Stimulated activated CD4-positive, alpha-beta T cell treated with anti-CD3 and anti-CD28 coated beads, Interleukin-15, amount 100 ng/mL, for 1 hour (primary cell): ENCODE measurements around the gene ZNF711.
"Not testable (repeated sequence)": the region's sequence is repeated elsewhere in the genome, so short reads cannot be mapped to it uniquely, and the experiment has no call there.

ENCODE experiments used
- DNase-seq, 2 donors: peaks; one replicate each; pipeline ENCODE4 v3.0.0-alpha.2; 2020; ENCODE audit warnings: low read depth in 1 of 2, low spot score in 1 of 2

Gene ZNF711

DNA sequence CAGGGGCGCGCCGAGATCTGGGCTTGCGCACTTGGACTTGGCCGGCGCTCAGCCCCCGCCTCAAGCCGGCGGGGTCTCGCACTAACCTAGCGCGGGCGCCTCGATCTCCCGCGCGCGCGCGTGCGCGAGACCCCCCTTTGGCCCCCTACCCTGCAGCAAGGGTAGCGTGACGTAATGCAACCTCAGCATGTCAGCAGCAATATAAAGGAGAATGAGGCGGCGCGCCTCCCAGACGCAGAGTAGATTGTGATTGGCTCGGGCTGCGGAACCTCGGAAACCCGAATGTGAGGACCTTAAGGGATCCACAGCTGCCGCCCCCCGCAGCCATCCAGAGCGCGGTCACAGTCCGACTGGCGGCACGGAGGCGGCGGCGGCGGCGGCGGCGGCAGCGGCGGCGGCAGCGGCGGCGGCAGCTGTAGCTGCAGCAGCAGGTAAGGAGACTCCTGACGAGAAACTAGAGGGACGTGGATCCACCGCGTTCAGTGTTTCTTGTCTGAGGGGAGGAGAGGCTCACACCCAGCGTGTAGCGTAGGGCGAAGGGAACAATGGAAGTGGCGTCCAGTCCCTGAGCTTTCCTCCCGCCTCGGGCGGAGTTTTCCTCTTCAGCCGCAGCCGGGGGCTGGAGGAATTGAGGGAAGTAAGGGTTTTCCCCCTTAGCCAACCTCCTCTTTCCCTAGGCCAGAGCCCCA, at the start of gene ZNF711, which contains the start of gene SATL1:
TSS of gene ZNF711 (plus strand) at position 231 of the 689 bp plus-strand sequence. CDS start 3,582 bp downstream, outside the sequence.
TSS of gene SATL1 (minus strand) at position 19 of the 689 bp plus-strand sequence. CDS start 134,811 bp downstream, outside the sequence.
- no peak for DNase-seq

DNA sequence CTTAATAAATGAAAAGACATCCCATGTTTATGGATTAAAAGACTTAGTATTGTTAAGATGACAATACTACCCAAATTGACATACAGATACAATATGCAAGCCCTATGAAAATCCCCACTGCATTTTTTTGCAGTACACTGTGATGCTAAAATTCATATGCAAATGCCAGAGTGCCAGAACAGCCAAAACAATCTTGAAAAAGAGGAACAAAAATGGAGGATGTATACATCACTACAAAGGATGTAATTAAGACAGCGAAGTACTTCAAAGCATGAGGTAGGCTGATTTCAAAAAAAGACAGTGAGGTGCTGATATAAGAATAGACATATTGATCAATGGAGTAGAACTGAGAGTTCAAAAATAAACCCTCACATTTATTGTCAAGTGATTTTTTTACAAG, 47.5 kb upstream of the ZNF711 start:
- DNase-seq, result no peak

DNA sequence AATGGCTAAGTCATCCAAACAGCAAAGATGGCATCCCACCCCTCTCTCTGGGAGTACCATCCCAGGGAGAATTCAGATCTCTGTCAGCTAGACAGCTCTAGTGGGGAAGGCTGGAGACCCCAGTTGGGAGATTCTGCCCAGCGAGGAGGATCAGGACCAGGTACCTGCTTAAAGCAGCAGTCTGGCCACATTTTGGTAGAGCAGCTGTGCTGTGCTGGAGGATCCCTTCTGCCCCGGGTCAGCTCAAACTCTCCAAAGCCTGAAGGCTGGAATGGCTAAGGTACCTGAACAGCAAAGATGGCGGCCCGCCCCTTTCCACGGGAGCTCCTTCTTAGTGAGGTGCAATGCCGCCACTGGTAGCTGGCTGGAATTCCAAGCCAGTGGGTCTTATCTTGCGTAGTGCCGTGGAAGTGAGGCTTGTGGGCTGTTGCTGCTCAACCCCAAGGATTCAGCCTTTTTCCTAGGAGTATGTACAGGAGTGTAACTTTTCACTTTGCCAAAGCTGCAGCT, 40.3 kb upstream of the ZNF711 start:
- no peak for DNase-seq

DNA sequence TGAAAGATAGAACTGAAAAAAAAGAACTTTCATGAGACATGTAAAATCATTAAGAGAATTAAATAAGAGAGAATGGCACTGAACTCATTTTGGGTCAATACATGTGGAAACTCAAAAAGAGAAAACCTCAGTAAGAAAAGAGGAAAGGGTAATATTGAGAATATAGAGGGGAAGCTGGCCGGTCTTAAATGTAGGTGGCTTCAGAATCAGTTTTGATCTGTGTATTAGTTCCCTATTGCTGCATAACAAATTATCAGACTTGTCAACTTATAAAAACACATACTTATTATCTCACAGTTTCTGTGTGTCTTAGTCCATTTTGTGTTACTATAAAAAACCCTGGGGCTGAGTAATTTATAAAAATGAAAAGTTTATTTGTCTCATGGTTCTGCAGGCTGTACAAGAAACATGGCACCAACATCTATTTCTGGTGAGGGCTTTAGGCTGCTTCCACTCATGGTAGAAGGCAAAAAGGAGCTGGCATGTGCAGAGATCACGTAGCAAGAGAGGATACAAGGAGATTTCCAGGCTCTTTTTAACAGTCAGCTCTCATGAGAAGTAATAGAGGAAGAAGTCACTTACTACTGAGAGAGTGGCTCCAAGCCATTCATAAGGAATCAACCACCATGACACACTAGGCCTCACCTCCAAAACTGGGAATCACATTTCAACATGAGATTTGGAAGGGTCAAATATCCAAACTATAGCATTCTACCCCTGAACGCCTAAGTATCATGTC, 29.8 kb upstream of the ZNF711 start:
- DNase-seq, result no peak

DNA sequence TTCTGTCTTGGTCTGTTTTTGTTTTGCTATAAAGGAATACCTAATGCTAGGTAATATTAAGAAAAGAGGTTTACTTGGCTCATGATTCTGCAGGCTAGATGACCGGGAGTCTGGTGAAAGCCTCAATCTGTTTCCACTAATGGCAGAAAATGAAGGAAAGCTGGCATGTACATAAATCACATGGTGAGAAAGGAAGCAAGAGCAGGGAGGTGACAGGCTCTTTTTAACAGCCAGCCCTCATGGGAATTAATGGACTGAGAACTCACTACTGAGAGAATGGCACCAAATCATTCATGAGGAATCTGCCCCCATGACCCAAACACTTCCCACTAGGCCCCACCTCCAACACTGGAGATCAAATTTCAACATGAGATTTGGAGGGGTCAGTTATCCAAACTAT, 27.8 kb upstream of the ZNF711 start:
- DNase-seq, result no peak

DNA sequence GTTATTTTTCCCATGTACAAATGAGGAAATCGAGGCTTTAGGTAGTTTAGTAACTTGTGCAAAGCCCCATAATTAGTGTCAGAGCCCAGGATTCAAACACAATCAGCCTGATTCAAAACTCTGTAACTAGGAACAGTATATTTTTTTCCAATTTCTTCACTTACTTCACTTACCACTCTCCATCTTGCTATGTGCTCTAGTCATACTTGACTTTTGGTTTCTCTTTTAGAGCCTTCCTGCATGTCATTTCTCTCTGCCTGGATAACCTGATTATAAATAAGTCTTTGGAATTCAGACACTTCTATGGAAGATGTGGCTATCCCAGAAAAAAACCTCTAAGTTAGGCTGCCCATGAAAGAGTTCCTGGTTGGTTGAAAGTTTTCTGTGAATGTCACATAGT, 22.4 kb upstream of the ZNF711 start:
- no peak for DNase-seq

DNA sequence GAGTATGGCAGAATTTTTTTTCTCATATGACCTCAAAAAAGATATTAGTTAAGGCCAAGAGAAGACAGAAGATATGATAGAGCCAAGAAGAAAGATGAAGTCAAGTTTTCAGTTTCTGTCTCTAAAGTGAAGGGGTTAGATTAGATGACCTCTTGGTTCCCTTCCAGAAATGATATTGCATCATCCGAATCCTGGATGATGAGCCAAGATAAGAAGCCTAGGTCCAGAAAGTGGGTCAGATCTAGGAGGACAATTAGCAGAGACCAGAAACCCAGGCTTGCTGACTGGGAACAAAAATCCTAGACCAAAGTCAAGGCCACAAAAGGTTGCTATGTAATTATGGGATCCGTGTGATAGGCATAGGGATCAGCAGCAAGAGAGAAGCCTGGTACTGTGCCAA, 20.4 kb upstream of the ZNF711 start:
- no peak for DNase-seq

DNA sequence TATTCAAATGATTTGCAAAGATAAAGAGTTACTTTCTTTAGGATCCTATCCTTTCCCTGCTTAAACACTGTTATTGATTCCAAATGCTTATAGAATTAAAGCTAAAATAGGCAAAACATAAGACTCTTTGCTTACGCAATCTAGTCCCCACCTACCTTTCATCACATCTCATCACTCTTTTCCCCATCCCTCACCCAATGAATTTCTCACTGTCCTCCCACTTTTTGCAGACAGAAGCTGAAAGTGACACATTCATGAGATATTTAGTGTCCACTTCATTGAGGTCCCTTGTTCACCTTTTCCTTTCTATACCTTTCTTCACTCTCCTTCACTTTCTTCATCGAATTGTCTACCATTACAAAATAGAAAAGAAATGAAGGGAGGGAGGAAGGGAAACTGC, 636 bp upstream of the ZNF711 start:
- no peak for DNase-seq

DNA sequence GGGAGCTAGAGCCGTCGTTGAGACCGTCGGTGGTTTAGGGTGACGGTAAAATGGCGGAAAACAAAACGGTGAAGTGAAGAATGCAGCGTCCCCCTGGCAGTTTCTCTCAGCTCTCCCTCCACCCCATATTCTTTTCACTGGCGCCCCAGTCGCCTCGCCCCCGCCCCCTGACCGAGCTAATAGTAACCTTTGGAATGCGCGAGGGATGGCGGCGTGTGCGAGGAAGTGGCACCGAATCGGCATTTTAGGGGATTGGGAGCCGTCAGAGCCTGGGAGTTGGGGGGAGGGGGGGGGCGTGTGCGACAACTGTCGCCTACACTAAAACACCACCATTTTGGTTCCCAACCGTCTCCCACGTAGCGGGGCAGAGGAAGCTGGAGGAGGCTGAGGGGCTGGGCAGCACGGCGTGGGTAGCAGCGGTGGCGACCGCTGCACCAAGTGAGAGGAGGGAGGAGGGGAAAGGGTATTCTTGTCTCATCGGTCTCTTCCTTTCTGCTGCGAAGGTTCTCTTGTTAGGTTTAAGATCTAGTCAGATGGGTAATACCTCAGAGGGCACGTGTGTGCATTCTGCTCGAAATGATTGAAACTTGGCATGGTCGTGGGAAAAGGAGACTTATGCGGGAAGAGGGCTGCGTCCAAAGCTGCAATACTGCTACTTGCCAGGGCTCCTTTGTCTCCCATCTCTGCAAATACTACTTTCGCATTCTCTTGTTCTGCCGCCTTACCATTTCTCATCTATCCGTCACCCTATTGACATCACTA, 840 bp downstream of the ZNF711 start:
- DNase-seq, result no peak

DNA sequence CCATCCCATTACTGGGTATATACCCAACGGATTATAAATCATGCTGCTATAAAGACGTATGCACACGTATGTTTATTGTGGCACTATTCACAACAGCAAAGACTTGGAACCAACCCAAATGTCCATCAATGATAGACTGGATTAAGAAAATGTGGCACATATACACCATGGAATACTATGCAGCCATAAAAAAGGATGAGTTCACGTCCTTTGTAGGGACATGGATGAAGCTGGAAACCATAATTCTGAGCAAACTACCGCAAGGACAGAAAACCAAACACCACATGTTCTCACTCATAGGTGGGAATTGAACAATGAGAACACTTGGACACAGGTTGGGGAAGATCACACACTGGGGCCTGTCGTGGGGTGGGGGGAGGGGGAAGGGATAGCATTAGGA, 41.5 kb downstream of the ZNF711 start:
- not testable (repeated sequence) for DNase-seq

DNA sequence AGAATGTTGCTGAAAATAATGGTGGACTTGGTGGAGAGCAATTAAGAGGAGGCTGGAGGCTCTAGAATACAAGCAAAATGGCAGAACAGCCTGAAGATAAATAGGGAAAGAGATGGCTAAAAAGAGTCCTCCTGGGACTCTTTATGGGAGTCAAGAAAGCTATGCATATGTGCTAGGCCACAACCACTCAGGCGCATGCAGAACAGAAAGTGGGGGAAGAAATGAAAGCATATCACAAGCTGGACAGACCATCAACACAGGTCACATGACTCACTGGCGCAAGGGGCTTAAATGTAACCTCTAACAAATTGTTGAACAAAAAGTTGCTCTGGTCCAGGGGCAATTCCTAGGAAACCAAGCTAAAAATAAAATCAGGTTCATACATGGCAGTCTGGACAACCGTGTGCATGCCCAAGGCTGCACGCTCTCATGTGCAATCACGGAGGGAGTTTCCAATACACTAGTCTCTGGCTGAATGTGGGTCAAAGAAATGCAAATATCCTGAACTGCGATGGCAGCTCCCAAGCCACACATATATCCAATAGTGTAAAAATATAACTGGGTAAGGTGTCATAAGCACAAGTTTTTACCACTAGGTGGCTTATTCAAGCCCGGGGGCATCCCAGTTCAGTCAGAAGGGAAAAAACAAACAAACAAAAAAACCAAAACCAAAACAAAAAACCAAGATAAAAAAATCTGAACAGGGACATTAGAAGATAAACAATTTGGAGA, 45.4 kb downstream of the ZNF711 start:
- DNase-seq, result no peak

DNA sequence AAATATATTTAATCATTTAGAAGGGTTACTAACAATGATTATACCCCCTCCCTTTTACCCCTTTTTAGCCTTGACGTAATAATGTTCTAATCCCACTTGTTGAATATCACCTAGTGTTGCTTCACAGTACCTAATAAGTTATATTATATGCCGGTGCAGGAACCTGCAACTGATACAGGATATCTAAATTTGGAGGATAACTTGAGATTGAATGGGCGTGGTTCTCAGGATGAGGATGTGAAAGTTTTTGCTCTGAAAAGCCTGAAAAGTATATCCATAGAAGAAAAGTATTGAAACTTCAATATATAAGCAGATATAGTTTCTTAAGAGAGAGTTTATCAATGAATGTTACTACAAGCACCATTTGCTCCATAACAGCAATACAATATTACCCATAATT, 59.8 kb downstream of the ZNF711 start:
- DNase-seq, result no peak

DNA sequence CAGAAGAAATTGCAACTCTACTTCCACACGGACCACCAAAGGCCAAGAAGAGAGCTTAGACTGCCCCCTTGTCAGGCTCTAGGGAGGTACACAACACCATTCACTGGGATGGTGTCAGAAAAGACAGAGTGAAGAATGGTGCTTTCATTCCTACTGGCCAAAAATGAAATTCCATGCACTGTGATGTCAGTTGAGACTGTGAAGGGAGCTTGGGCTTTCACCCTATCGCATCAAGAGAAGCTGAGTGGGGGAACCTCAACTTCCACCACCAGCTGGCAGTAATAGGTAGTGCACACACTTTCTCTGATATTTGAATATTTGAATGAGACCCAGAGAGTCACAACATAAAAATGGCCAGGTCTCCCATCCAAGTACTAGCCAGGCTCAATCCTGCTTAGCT, 65.9 kb downstream of the ZNF711 start:
- no peak for DNase-seq

DNA sequence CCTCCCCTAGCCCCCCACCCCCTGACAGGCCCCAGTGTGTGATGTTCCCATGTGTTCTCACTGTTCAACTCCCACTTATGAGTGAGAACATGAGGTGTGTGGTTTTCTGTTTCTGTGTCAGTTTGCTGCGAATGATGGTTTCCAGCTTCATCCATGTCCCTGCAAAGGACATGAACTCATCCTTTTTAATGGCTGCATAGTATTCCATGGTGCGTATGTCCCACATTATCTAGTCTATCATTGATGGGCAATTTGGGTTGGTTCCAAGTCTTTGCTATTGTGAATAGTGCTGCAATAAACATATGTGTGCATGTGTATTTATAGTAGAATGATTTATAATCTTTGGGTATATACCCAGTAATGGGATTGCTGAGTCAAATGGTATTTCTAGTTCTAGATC, 67.6 kb downstream of the ZNF711 start:
- not testable (repeated sequence) for DNase-seq
